Measurements from ENCODE around the gene ST14.

GRCh38 chr11:130189492-130190210, 30.1 kb downstream of the ST14 start:
- no peak for TF ChIP-seq POLR2AphosphoS5 (IDR thresholded peaks at IDR 0.05; ENCODE audit: low read depth, low read length)
- TF ChIP-seq POLR2A (IDR thresholded peaks at IDR 0.05; ENCODE audit: low read depth, low read length): no peak
